Activated CD4-positive, alpha-beta memory T cell treated with anti-CD3 and anti-CD28 coated beads for 36 hours (primary cell): Measurements from ENCODE around the gene SYCP2. TPM values are rescaled to one million over a fixed set of nuclear protein-coding genes. Genes with fewer than 3 reads are reported as not detected.

Experiments used
- CTCF ChIA-PET: fragments of 350-600 bp; sonication (Branson Sonifier 250); formaldehyde crosslinking; loops from one replicate; lab custom pipeline; 2021; ENCODE audit warnings: antibody characterized with exemption, inconsistent platforms; lab: Charles Lee
- POLR2A ChIA-PET: fragments of 350-600 bp; sonication (Branson Sonifier 250); formaldehyde crosslinking; loops from one replicate; lab custom pipeline; 2021; ENCODE audit warnings: antibody characterized with exemption; lab: Charles Lee
- DNase-seq: peaks from one replicate; pipeline ENCODE4 v3.0.0-alpha.2; 2020
- H3K27ac Mint-ChIP-seq: one replicate; pipeline ENCODE4 v1.8.0; 2021; ENCODE audit warnings: mixed read lengths
- H3K27me3 Mint-ChIP-seq: one replicate; pipeline ENCODE4 v1.8.0; 2021; ENCODE audit warnings: mixed read lengths
- H3K36me3 Mint-ChIP-seq: one replicate; pipeline ENCODE4 v1.8.0; 2021; ENCODE audit warnings: mixed read lengths
- H3K4me1 Mint-ChIP-seq: one replicate; pipeline ENCODE4 v1.8.0; 2021; ENCODE audit warnings: low read depth, mixed read lengths
- H3K4me3 Mint-ChIP-seq: one replicate; pipeline ENCODE4 v1.8.0; 2021; ENCODE audit warnings: mild to moderate bottlenecking, mixed read lengths
- H3K9me3 Mint-ChIP-seq: one replicate; pipeline ENCODE4 v1.8.0; 2021; ENCODE audit warnings: mixed read lengths
- intact Hi-C: fragments of 100-400 bp; cut with micrococcal nuclease; formaldehyde crosslinking; loops from one replicate; pipeline ENCODE4 v1.15.1; 2023
- total RNA-seq, 2 experiments: library from RNA; stranded (reverse); gene quantifications; one replicate each; pipeline ENCODE4 v1.2.3, GENCODE V29; 2021

Gene SYCP2, protein sequence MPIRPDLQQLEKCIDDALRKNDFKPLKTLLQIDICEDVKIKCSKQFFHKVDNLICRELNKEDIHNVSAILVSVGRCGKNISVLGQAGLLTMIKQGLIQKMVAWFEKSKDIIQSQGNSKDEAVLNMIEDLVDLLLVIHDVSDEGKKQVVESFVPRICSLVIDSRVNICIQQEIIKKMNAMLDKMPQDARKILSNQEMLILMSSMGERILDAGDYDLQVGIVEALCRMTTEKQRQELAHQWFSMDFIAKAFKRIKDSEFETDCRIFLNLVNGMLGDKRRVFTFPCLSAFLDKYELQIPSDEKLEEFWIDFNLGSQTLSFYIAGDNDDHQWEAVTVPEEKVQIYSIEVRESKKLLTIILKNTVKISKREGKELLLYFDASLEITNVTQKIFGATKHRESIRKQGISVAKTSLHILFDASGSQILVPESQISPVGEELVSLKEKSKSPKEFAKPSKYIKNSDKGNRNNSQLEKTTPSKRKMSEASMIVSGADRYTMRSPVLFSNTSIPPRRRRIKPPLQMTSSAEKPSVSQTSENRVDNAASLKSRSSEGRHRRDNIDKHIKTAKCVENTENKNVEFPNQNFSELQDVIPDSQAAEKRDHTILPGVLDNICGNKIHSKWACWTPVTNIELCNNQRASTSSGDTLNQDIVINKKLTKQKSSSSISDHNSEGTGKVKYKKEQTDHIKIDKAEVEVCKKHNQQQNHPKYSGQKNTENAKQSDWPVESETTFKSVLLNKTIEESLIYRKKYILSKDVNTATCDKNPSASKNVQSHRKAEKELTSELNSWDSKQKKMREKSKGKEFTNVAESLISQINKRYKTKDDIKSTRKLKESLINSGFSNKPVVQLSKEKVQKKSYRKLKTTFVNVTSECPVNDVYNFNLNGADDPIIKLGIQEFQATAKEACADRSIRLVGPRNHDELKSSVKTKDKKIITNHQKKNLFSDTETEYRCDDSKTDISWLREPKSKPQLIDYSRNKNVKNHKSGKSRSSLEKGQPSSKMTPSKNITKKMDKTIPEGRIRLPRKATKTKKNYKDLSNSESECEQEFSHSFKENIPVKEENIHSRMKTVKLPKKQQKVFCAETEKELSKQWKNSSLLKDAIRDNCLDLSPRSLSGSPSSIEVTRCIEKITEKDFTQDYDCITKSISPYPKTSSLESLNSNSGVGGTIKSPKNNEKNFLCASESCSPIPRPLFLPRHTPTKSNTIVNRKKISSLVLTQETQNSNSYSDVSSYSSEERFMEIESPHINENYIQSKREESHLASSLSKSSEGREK (N-terminal part only)
- 1 to 10 TPM; 3.1 to 3.9 TPM for total RNA-seq

DNA sequence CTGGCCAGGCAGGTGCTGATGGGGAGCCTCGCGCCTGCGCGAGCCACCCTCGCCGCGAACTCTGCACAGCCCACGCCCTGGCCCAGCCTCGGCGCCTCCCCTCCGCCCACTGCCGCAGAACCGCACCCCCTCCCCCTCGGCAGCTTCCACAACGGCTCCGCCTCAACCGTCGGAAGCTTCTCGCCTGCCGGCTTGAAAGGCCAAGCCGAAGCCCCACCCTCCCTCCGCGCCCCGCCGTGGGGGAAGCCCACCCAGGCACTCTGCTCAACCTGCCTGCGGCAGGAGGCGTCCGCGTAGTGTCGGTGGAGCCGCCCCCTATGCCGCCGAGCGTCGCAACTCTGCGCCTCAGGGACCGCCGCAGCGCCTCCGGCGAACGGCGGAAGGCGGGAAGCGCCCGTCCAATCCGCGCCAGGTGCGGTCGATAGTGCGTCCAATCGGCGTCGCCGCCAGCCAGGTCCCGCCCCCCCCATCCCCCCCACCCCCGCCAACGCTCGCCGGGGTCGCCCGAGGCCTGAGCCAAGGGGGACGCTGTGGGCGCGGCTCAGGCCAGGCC, at the start of gene SYCP2:
TSS of gene SYCP2 (minus strand) at position 342 of the 553 bp plus-strand sequence. CDS start 11,224 bp downstream, outside the sequence.
- no peaks in the 10 kb centered on the region for H3K27me3 Mint-ChIP-seq
- peaks cover 25% of the 10 kb centered on the region for H3K4me1 Mint-ChIP-seq
- POLR2A ChIA-PET: no interaction called here
- peak within 1 kb of the TSS; percentile 42 for H3K27ac Mint-ChIP-seq
- H3K36me3 Mint-ChIP-seq: peaks cover 2% of the 10 kb centered on the region
- intact Hi-C loops: no loop called here
- peak; percentile 64 for DNase-seq
- no peaks in the 10 kb centered on the region for H3K9me3 Mint-ChIP-seq
- peak within 1 kb of the TSS; percentile 69 for H3K4me3 Mint-ChIP-seq
- CTCF ChIA-PET: interaction anchor here (0.6 to 3.7 kb wide), 14 partner anchors 7 to 419 kb away, joined by 3 to 66 read pairs (median 4); no protein-coding TSS in a partner anchor

DNA sequence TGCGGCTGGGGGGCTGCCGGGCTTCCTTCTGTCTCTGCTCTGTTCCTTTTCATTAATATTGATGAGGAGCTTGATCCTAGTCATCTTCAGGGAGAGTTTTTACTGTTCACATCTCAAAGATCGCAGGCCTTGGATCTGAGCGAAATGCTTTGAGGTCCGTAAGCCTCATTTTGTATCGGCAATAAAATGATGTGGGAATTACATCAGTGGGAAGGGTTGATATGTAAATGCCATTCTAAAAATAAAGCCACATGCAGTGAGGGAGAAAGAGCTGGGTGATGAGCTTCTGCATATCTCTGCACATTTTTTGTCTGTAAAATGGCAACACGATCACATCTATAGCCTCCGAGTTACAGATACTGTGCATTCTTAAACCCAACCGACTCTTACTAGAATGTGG, 49.6 kb upstream of the SYCP2 start:
- no peak overlapping the region for H3K27ac Mint-ChIP-seq
- no peak for DNase-seq
- H3K27me3 Mint-ChIP-seq: no peaks in the 10 kb centered on the region
- H3K4me1 Mint-ChIP-seq: no peaks in the 10 kb centered on the region
- H3K4me3 Mint-ChIP-seq: no peak overlapping the region
- H3K9me3 Mint-ChIP-seq: no peaks in the 10 kb centered on the region
- CTCF ChIA-PET: no interaction called here
- H3K36me3 Mint-ChIP-seq: no peaks in the 10 kb centered on the region
- POLR2A ChIA-PET: no interaction called here
- intact Hi-C loops: no loop called here

- ChIA-PET CTCF (no interaction called here), POLR2A (no interaction called here)
- no peak for DNase-seq
- Mint-ChIP-seq H3K4me3 (no peak overlapping the region), H3K36me3 (peaks cover 2% of the 10 kb centered on the region), H3K27ac (no peak overlapping the region), H3K27me3 (no peaks in the 10 kb centered on the region), H3K9me3 (peaks cover 2% of the 10 kb centered on the region), H3K4me1 (no peaks in the 10 kb centered on the region)
- intact Hi-C loops: no loop called here
These were observed 43.6 kb upstream of the SYCP2 start for GRCh38 chr20:59977086-59977485.

DNA sequence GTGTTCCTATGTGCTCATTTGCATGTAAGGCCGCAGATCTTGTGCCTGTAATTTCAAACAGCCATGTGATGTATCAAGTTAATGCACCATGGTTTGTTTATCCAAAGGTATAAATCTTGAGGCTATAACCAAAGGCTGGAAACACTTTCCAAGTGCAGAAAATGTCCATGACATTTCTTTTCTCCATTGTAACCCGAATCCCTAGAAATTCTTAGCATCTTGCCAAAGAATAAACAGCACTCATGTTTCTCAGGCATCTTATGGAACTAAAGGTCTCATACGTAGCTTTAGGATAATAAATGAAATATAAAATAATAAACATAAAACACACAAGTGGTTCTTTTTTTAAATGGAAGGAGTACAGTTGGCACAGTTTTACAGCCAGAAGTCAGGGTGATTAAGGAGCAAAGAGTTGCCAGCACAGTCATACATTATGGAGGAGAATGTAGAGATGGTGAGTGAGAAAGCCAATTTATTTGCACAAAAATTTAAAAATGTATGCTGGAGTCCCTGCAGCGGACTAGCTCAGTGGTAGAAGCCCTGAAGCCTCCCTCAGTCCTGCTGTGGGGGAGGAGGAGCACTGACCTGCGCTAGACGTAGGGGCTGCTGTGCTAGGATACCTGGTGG, 42.8 kb upstream of the SYCP2 start:
- DNase-seq: no peak
- Mint-ChIP-seq H3K36me3 (peaks cover 2% of the 10 kb centered on the region), H3K4me3 (no peak overlapping the region), H3K9me3 (peaks cover 2% of the 10 kb centered on the region), H3K27me3 (no peaks in the 10 kb centered on the region), H3K27ac (no peak overlapping the region), H3K4me1 (no peaks in the 10 kb centered on the region)
- CTCF ChIA-PET: no interaction called here
- intact Hi-C loops: no loop called here
- POLR2A ChIA-PET: no interaction called here

GRCh38 chr20:59972037-59972801, 38.8 kb upstream of the SYCP2 start:
- no peak overlapping the region for H3K27ac Mint-ChIP-seq
- ChIA-PET POLR2A (no interaction called here), CTCF (interaction anchor here (0.8 kb wide), 1 partner anchor 24 kb away, joined by 3 read pairs; no protein-coding TSS in a partner anchor)
- intact Hi-C loops: no loop called here
- no peak for DNase-seq
- peaks cover 2% of the 10 kb centered on the region for H3K9me3 Mint-ChIP-seq
- H3K36me3 Mint-ChIP-seq: peaks cover 2% of the 10 kb centered on the region
- no peaks in the 10 kb centered on the region for H3K4me1 Mint-ChIP-seq
- H3K4me3 Mint-ChIP-seq: no peak overlapping the region
- no peaks in the 10 kb centered on the region for H3K27me3 Mint-ChIP-seq

DNA sequence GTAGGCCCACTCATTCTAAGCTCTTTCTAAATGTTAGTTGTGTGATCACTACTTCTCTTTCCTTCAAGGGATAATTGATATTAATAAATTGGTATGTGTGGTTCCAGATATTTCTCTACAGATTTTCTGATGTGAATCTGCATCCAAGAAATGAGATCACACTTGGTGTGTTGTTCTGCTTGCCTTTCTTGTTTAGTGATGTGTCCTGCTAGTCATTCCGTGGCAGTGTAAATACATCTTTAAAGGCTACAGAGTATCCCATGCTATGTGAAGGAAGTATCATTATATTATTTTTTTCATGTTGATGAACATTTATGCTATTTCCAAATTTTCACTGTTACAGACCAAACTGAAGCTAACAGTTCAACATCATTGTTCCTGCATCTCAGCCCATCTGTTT, 38.0 kb upstream of the SYCP2 start:
- Mint-ChIP-seq H3K27me3 (no peaks in the 10 kb centered on the region), H3K9me3 (peaks cover 2% of the 10 kb centered on the region), H3K4me3 (no peak overlapping the region), H3K27ac (no peak overlapping the region), H3K36me3 (peaks cover 2% of the 10 kb centered on the region), H3K4me1 (no peaks in the 10 kb centered on the region)
- ChIA-PET POLR2A (no interaction called here), CTCF (interaction anchor here (0.8 kb wide), 1 partner anchor 23 kb away, joined by 3 read pairs; no protein-coding TSS in a partner anchor)
- intact Hi-C loops: no loop called here
- DNase-seq: no peak

GRCh38 chr20:59966428-59966827, 33.0 kb upstream of the SYCP2 start:
- no peak for DNase-seq
- ChIA-PET CTCF (no interaction called here), POLR2A (no interaction called here)
- Mint-ChIP-seq H3K27me3 (no peaks in the 10 kb centered on the region), H3K36me3 (no peaks in the 10 kb centered on the region), H3K27ac (no peak overlapping the region), H3K4me1 (no peaks in the 10 kb centered on the region), H3K4me3 (no peak overlapping the region), H3K9me3 (no peaks in the 10 kb centered on the region)
- intact Hi-C loops: no loop called here

DNA sequence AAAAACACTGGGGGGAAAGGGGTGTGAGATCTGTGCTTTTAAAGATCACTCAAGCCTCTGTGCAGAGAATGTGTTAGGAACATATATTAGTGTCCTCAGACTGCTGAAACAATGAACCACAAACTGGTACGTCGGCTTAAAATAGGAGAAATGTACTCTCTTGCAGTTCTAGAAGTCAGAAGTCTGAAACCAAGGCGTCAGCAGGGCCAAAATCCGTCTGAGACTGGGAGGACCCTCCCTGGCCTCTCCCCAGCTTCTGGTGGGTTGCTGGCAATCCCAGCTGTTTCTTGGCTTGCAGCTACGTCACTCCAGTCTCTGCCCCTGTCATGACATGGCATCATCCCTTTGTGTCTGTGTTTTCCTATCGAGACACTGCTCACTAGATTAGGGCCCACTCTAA, 28.7 kb upstream of the SYCP2 start:
- CTCF ChIA-PET: interaction anchor here (0.7 to 1.6 kb wide), 2 partner anchors 22 to 28 kb away, joined by 3 to 4 read pairs; partner anchors contain the start of gene SYCP2
- no peak for DNase-seq
- Mint-ChIP-seq H3K27me3 (no peaks in the 10 kb centered on the region), H3K9me3 (no peaks in the 10 kb centered on the region), H3K36me3 (peaks cover 4% of the 10 kb centered on the region), H3K4me1 (no peaks in the 10 kb centered on the region), H3K27ac (no peak overlapping the region), H3K4me3 (no peak overlapping the region)
- POLR2A ChIA-PET: no interaction called here
- intact Hi-C loops: no loop called here

- Mint-ChIP-seq H3K27me3 (no peaks in the 10 kb centered on the region), H3K4me1 (no peaks in the 10 kb centered on the region), H3K36me3 (peaks cover 4% of the 10 kb centered on the region), H3K4me3 (no peak overlapping the region), H3K9me3 (no peaks in the 10 kb centered on the region), H3K27ac (no peak overlapping the region)
- POLR2A ChIA-PET: no interaction called here
- DNase-seq: no peak
- CTCF ChIA-PET: no interaction called here
- intact Hi-C loops: no loop called here
These were observed 28.0 kb upstream of the SYCP2 start for GRCh38 chr20:59961423-59961822.

- ChIA-PET CTCF (interaction anchor here (1.0 kb wide), 1 partner anchor 9 kb away, joined by 4 read pairs; no protein-coding TSS in a partner anchor), POLR2A (no interaction called here)
- peaks cover 4% of the 10 kb centered on the region for H3K36me3 Mint-ChIP-seq
- no peaks in the 10 kb centered on the region for H3K4me1 Mint-ChIP-seq
- H3K27me3 Mint-ChIP-seq: no peaks in the 10 kb centered on the region
- DNase-seq: no peak
- intact Hi-C loops: no loop called here
- no peak overlapping the region for H3K27ac Mint-ChIP-seq
- H3K9me3 Mint-ChIP-seq: no peaks in the 10 kb centered on the region
- no peak overlapping the region for H3K4me3 Mint-ChIP-seq
These were observed 25.2 kb upstream of the SYCP2 start for GRCh38 chr20:59958626-59959025.

GRCh38 chr20:59958123-59958522, 24.7 kb upstream of the SYCP2 start, which contains the start of gene CDH26:
CDH26 (plus strand) TSS chr20:59958423; CDS start chr20:59958727, 304 bp downstream.
- DNase-seq: no peak
- no peak within 1 kb of the TSS for H3K4me3 Mint-ChIP-seq
- no peaks in the 10 kb centered on the region for H3K27me3 Mint-ChIP-seq
- CTCF ChIA-PET: no interaction called here
- peaks cover 4% of the 10 kb centered on the region for H3K36me3 Mint-ChIP-seq
- POLR2A ChIA-PET: no interaction called here
- no peaks in the 10 kb centered on the region for H3K4me1 Mint-ChIP-seq
- intact Hi-C loops: no loop called here
- H3K9me3 Mint-ChIP-seq: no peaks in the 10 kb centered on the region
- no peak within 1 kb of the TSS for H3K27ac Mint-ChIP-seq
